CD14-positive monocyte (primary cell): ENCODE data around the gene UST. TPM values are rescaled to one million over a fixed set of nuclear protein-coding genes. Genes with fewer than 3 reads are reported as not detected.
"Not testable (repeated sequence)": the region's sequence is repeated elsewhere in the genome, so short reads cannot be mapped to it uniquely, and the experiment has no call there.

Source experiments
- DNase-seq, 3 donors: peaks; one replicate each; pipeline ENCODE4 v3.0.0-alpha.2; 2011 to 2022
- H2AFZ ChIP-seq: 2 replicates; pipeline ENCODE4 v1.6.0; 2012; ENCODE audit warnings: mild to moderate bottlenecking, low read depth, low read length, inconsistent platforms; ENCODE audit not compliant: insufficient read depth, poor library complexity, severe bottlenecking
- H3K27ac ChIP-seq, 2 donors: 1 replicate in 1 of 2; 2 replicates in 1 of 2; pipeline ENCODE4 v1.5.1; 2012 to 2013; ENCODE audit warnings: low read length in 2 of 2, control low read depth in 1 of 2, inconsistent platforms in 1 of 2, low read depth in 1 of 2, mild to moderate bottlenecking in 1 of 2
- H3K27me3 ChIP-seq, 2 donors: one replicate each; pipeline versions ENCODE4 v1.6.0 to v1.6.1; 2011 to 2013; ENCODE audit warnings: low read length in 2 of 2; ENCODE audit not compliant: control insufficient read depth in 2 of 2, insufficient read depth in 2 of 2
- H3K36me3 ChIP-seq, 2 donors: replicated peaks in 1 of 2; 1 replicate in 1 of 2; 2 replicates in 1 of 2; pipeline versions ENCODE4 v1.5.1 to v1.6.1; 2012 to 2013; ENCODE audit warnings: low read length in 2 of 2, control low read depth in 1 of 2, inconsistent platforms in 1 of 2, mild to moderate bottlenecking in 1 of 2; ENCODE audit not compliant: insufficient read depth in 2 of 2, control insufficient read depth in 1 of 2
- H3K4me1 ChIP-seq, 2 donors: 1 replicate in 1 of 2; 2 replicates in 1 of 2; pipeline versions ENCODE4 v1.5.1 to v1.6.1; 2012 to 2013; ENCODE audit warnings: low read length in 2 of 2, control low read depth in 1 of 2, inconsistent platforms in 1 of 2, mild to moderate bottlenecking in 1 of 2, moderate library complexity in 1 of 2; ENCODE audit not compliant: insufficient read depth in 2 of 2, control insufficient read depth in 1 of 2
- H3K4me2 ChIP-seq: replicated peaks from 2 replicates; pipeline ENCODE3; 2012; ENCODE audit warnings: low read length, moderate library complexity, mild to moderate bottlenecking; ENCODE audit not compliant: poor library complexity, severe bottlenecking; ENCODE audit errors: extremely low read depth
- H3K4me3 ChIP-seq, 3 experiments: fragments of 200-600 bp in 1 of 3; sonication (generic) in 1 of 3; replicated peaks in 1 of 3; 1 replicate in 2 of 3; 2 replicates in 1 of 3; pipeline ENCODE4 v1.5.1; 2011 to 2013; ENCODE audit warnings: low read length in 3 of 3, mild to moderate bottlenecking in 3 of 3, control low read depth in 2 of 3, low read depth in 2 of 3, inconsistent platforms in 1 of 3, moderate library complexity in 1 of 3
- H3K79me2 ChIP-seq: 2 replicates; pipeline ENCODE4 v1.6.0; 2012; ENCODE audit warnings: mild to moderate bottlenecking, control low read depth, inconsistent platforms, low read length, moderate library complexity; ENCODE audit not compliant: insufficient read depth
- H3K9ac ChIP-seq: 2 replicates; pipeline ENCODE4 v1.6.0; 2017; ENCODE audit warnings: low read length, mild to moderate bottlenecking; ENCODE audit not compliant: insufficient read depth, poor library complexity, severe bottlenecking
- H3K9me3 ChIP-seq, 2 donors: replicated peaks in 1 of 2; 1 replicate in 1 of 2; 2 replicates in 1 of 2; pipeline versions ENCODE4 v1.5.1 to v1.6.1; 2012 to 2013; ENCODE audit warnings: low read length in 2 of 2, control low read depth in 1 of 2; ENCODE audit not compliant: control insufficient read depth in 1 of 2, insufficient read depth in 1 of 2
- H4K20me1 ChIP-seq: 2 replicates; pipeline ENCODE4 v1.6.0; 2012; ENCODE audit warnings: mild to moderate bottlenecking, low read length, control low read depth, moderate library complexity; ENCODE audit not compliant: insufficient read depth
- H3K27ac Mint-ChIP-seq, 7 donors: one replicate each; pipeline ENCODE4 v1.8.0; 2020; ENCODE audit warnings: mild to moderate bottlenecking in 7 of 7, mixed read lengths in 7 of 7, moderate library complexity in 6 of 7, inconsistent platforms in 2 of 7
- H3K27me3 Mint-ChIP-seq, 3 donors: one replicate each; pipeline ENCODE4 v1.8.0; 2021 to 2022; ENCODE audit warnings: low read depth in 3 of 3, mild to moderate bottlenecking in 3 of 3, mixed read lengths in 3 of 3, moderate library complexity in 3 of 3, inconsistent platforms in 1 of 3
- H3K36me3 Mint-ChIP-seq, 2 donors: one replicate each; pipeline ENCODE4 v1.8.0; 2020; ENCODE audit warnings: mixed read lengths in 2 of 2, inconsistent platforms in 1 of 2, mild to moderate bottlenecking in 1 of 2
- H3K4me1 Mint-ChIP-seq: one replicate; pipeline ENCODE4 v1.8.0; 2020; ENCODE audit warnings: mild to moderate bottlenecking, mixed read lengths
- H3K4me3 Mint-ChIP-seq, 2 donors: one replicate each; pipeline ENCODE4 v1.8.0; 2020; ENCODE audit warnings: mild to moderate bottlenecking in 2 of 2, mixed read lengths in 2 of 2, moderate library complexity in 1 of 2
- H3K9me3 Mint-ChIP-seq, 7 donors: one replicate each; pipeline ENCODE4 v1.8.0; 2020 to 2022; ENCODE audit warnings: mixed read lengths in 7 of 7, mild to moderate bottlenecking in 6 of 7, moderate library complexity in 6 of 7, inconsistent platforms in 2 of 7
- WGBS: methylation state at CpG from one replicate; pipeline ENCODE4 v1.1.5; 2013; ENCODE audit warnings: missing lambda C conversion rate; ENCODE audit not compliant: insufficient coverage; 5-methylcytosine and 5-hydroxymethylcytosine counted together
- intact Hi-C, 2 donors: fragments of 100-400 bp; cut with micrococcal nuclease; formaldehyde crosslinking; loops; one replicate each; pipeline versions ENCODE4 v1.15.0 to v1.15.1; 2023
- polyA plus RNA-seq, 3 donors: library from polyadenylated mRNA; depleted of rRNA in 1 of 3; unstranded in 2 of 3; stranded (reverse) in 1 of 3; fragments of 300-500 nt in 2 of 3; fragments of >200 nt in 1 of 3; fragmentation: Illumina TruSeq in 2 of 3; gene quantifications; 1 replicate in 2 of 3; 2 replicates in 1 of 3; pipeline ENCODE4 v1.2.3, GENCODE V29; 2012 to 2021
- TF ChIP-seq, protein P1 (sequence below): fragments of 200-600 bp; IDR thresholded peaks from one replicate; pipeline ENCODE4 v1.8.0; 2022; ENCODE audit warnings: antibody characterized with exemption, mild to moderate bottlenecking

UST gene
- polyA plus RNA-seq, 3 donors = 0.33 to 0.53 (median 0.48) TPM

DNA sequence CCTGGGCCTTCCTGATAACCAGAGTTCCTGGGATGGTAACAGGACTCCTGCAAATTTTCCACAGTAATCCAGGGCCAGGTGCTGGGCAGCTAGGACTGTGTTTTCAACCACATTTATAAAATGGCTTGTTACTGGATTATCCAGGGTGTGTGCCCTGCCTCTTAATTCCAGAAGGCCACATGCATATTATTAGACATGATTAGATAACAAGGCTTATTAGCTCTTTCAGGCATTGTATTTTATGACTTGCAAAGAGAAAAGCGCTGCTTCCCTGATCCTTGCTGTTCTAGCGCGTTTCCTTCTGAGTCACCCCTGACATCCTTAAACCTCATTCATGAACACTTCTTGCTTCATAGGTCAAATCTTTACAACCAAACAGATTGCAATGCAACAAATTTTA lies 208.6 kb downstream of the UST start:
- Mint-ChIP-seq H3K27me3 (peaks cover 2 to 3% (median 2%) of the 10 kb centered on the region in 3 donors), H3K9me3 (peaks cover 6 to 14% (median 9%) of the 10 kb centered on the region in 7 donors), H3K4me3 (no peak overlapping the region), H3K36me3 (no peaks in the 10 kb centered on the region), H3K27ac (no peak overlapping the region), H3K4me1 (no peaks in the 10 kb centered on the region)
- no peak overlapping the region for H3K4me3 ChIP-seq
- no peaks in the 10 kb centered on the region for H3K4me1 ChIP-seq
- no peaks in the 10 kb centered on the region for H3K36me3 ChIP-seq
- intact Hi-C loops = no loop called here
- H3K27me3 ChIP-seq = no peaks in the 10 kb centered on the region
- no peak overlapping the region for H3K9ac ChIP-seq
- DNase-seq = no peak
- H2AFZ ChIP-seq = no peak overlapping the region
- H3K27ac ChIP-seq = no peak overlapping the region
- peaks cover 0 to 10% of the 10 kb centered on the region in 2 donors for H3K9me3 ChIP-seq
- H4K20me1 ChIP-seq = no peaks in the 10 kb centered on the region
- H3K79me2 ChIP-seq = no peaks in the 10 kb centered on the region
- WGBS = 95% methylated on average over 3 of the region's 3 CpGs
- no peak overlapping the region for H3K4me2 ChIP-seq
- TF ChIP-seq, protein P1, sequence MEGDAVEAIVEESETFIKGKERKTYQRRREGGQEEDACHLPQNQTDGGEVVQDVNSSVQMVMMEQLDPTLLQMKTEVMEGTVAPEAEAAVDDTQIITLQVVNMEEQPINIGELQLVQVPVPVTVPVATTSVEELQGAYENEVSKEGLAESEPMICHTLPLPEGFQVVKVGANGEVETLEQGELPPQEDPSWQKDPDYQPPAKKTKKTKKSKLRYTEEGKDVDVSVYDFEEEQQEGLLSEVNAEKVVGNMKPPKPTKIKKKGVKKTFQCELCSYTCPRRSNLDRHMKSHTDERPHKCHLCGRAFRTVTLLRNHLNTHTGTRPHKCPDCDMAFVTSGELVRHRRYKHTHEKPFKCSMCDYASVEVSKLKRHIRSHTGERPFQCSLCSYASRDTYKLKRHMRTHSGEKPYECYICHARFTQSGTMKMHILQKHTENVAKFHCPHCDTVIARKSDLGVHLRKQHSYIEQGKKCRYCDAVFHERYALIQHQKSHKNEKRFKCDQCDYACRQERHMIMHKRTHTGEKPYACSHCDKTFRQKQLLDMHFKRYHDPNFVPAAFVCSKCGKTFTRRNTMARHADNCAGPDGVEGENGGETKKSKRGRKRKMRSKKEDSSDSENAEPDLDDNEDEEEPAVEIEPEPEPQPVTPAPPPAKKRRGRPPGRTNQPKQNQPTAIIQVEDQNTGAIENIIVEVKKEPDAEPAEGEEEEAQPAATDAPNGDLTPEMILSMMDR = no peak

DNA sequence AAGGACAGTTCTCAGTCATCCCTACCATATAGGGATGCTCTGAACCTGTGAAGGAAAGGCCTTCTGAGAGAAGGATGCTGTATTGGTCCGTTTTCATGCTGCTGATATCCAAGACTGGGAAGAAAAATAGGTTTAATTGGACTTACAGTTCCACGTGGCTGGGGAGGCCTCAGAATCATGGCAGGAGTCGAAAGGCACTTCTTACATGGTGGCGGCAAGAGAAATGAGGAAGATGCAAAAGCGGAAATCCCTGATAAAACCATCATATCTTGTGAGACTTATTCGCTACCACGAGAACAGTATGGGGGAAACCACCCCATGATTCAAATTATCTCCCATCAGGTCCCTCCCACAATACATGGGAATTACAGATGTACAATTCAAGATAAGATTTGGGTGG lies 209.3 kb downstream of the UST start:
- H3K36me3 Mint-ChIP-seq, H3K27me3 Mint-ChIP-seq, H3K9ac ChIP-seq, intact Hi-C loops, H3K27ac Mint-ChIP-seq, H3K36me3 ChIP-seq, H3K27me3 ChIP-seq, H3K9me3 ChIP-seq, H3K4me1 ChIP-seq, H3K4me3 ChIP-seq, H4K20me1 ChIP-seq, H3K4me2 ChIP-seq, H3K79me2 ChIP-seq, H3K4me3 Mint-ChIP-seq, DNase-seq, H2AFZ ChIP-seq, H3K27ac ChIP-seq, H3K4me1 Mint-ChIP-seq: not testable (repeated sequence)
- peaks cover 6 to 14% (median 9%) of the 10 kb centered on the region in 7 donors for H3K9me3 Mint-ChIP-seq
- no CpG with 5 or more reads among the region's 7 CpGs for WGBS
